Keratinocyte (primary cell): ENCODE results near the gene CRISPLD2.

ENCODE experiments used
- EZH2 ChIP-seq: IDR thresholded peaks from one replicate; pipeline ENCODE4 v1.6.1; 2012; ENCODE audit warnings: inconsistent platforms, mild to moderate bottlenecking, low read length, moderate library complexity
- TF ChIP-seq, protein P1 (sequence below), 3 experiments: IDR thresholded peaks in 1 of 3; conservative IDR thresholded peaks in 1 of 3; optimal IDR thresholded peaks in 1 of 3; 2 replicates in 2 of 3; 3 replicates in 1 of 3; pipeline versions ENCODE3 to v1.5.1; 2011; ENCODE audit warnings: low read length in 3 of 3, mild to moderate bottlenecking in 3 of 3, moderate library complexity in 2 of 3, control low read depth in 1 of 3, inconsistent platforms in 1 of 3; ENCODE audit not compliant: insufficient read depth in 2 of 3; ENCODE audit errors: extremely low read depth in 1 of 3

DNA sequence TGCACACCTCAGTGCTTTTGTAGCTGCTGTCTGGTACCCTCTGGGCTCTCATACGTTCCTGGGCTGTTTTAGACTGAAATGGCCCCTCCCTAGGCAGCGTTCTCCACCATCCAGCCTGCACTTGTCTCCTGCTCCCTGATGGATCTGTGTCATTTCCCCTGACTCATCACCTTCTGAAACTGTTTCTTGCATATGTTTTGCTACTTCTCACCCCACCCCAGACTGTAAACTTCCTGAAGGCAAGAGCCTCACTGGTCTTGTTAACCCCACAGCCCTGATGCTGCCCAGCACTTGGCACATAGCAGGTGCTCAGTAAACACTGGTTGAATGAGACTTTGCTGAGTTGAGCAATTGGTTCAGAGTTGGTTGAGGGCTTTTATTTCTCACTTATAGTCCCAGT, 78.7 kb downstream of the CRISPLD2 start:
- TF ChIP-seq, protein P1, sequence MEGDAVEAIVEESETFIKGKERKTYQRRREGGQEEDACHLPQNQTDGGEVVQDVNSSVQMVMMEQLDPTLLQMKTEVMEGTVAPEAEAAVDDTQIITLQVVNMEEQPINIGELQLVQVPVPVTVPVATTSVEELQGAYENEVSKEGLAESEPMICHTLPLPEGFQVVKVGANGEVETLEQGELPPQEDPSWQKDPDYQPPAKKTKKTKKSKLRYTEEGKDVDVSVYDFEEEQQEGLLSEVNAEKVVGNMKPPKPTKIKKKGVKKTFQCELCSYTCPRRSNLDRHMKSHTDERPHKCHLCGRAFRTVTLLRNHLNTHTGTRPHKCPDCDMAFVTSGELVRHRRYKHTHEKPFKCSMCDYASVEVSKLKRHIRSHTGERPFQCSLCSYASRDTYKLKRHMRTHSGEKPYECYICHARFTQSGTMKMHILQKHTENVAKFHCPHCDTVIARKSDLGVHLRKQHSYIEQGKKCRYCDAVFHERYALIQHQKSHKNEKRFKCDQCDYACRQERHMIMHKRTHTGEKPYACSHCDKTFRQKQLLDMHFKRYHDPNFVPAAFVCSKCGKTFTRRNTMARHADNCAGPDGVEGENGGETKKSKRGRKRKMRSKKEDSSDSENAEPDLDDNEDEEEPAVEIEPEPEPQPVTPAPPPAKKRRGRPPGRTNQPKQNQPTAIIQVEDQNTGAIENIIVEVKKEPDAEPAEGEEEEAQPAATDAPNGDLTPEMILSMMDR (optimal IDR thresholded peaks at IDR 0.05 in 1 of 3, IDR thresholded peaks at IDR 0.05 in 1 of 3, conservative IDR thresholded peaks at IDR 0.05 in 1 of 3; ENCODE audit: extremely low read depth in 1 of 3, insufficient read depth in 2 of 3, low read length in 3 of 3), result no peak
- TF ChIP-seq EZH2, result no peak
